T47D (cell line): Measurements from ENCODE around the gene HMGN3.

Experiments used
- DNase-seq, 2 experiments: peaks; one replicate each; pipeline versions ENCODE4 v3.0.0 to v3.0.0-alpha.2; 2011 to 2012; ENCODE audit warnings: low read depth in 1 of 2, low spot score in 1 of 2
- JUND ChIP-seq: IDR thresholded peaks from 2 replicates; pipeline ENCODE4 v1.6.1; 2012; ENCODE audit warnings: low read depth
- in situ Hi-C: cut with HindIII; loops from 2 replicates; pipeline ENCODE4 v1.10.0; 2016; ENCODE audit warnings: low sequenced_read_pairs, low pct_unique_long_range_greater_than_20kb

The HMGN3 gene

GRCh38 chr6:79227445-79227844 is 7.0 kb downstream of the HMGN3 start:
- no peak for DNase-seq
- no peak for TF ChIP-seq JUND
- in situ Hi-C loops: no loop called here

DNA sequence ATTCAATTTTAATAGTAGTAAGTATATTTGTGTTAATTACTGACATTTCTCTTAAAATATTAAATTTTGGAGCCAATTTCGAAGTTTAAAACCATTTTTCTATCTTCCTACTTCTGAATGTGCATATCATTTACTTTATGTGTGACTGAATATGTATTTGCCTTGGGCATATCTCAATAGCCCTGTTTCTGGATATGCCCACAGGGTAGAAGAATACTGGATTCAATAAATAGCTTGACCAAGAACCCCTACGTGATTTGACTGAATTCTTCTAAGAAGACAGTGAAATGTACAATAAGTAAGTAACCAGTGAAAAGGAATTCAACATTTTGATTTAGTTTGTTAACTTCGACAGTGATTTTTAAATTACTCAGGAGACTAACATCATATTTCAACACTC is 7.8 kb downstream of the HMGN3 start:
- no peak for TF ChIP-seq JUND
- in situ Hi-C loops: no loop called here
- DNase-seq: no peak

GRCh38 chr6:79225717-79226599 is 8.5 kb downstream of the HMGN3 start:
- in situ Hi-C loops: no loop called here
- no peak for TF ChIP-seq JUND
- DNase-seq: no peak

DNA sequence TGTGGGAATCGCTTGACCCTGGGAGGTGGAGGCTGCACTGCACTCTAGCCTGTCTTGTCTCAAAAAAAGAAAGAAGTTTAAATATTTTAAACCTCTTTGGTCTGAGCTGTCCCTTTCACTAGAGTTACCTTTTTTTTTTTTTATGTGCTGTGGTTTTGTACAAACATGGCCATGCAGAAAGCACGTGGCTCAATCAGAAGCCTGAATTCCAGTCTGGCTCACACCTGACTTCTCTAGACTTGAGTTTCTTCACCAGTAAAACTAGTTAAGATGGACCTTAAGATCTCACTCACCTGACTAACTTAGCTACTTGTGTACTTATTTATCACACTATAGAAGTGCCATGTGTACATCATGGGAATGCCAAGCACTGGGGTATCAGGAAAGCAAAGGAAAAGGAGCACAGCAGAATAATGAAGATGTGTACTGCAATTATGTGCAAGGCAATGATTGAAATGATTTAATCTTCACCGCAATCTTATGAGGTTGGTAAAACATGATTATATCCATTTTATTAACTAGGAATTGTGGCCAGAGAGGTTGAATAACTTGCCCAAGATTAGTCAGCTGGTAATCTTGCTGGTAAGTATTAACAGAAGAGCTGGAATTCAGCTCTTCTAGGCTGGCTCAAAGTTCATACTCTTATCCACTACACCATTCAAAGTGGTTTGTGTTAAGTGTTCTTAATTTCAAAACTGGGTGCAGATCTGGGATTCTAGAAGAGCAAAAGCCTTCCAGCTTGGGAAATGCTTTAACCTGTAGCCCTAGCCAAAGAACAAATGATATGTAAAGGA is 10.7 kb downstream of the HMGN3 start:
- TF ChIP-seq JUND: no peak
- in situ Hi-C loops: no loop called here
- DNase-seq: no peak

DNA sequence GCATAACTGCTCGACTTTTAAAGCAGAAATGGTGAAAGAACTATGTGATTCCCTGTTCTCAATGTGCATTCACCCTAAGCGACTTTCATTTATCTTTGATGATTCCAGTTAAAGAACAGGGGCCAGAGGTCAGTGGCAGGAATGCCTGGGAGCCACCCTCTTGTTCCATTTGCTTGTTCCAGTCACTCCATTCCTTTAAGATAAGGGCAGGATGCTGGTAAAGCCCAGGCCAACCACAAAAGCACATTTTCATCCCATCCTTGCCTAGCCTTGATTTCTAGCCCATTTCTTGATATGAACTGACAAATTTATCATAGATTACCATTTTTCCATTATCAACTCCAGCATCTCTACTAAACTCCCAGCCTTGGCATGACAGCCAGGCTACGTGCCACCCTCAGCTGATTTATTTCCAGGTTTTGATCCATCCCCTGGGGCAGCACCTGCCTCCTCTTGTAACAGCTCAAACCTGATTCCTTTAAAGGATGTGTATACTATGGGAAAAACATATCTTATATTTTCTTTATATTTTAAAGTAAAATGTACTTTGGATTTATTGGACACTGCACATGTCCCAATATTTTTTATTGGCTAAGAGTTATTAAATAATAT is 19.2 kb downstream of the HMGN3 start:
- DNase-seq: no peak
- TF ChIP-seq JUND: no peak
- in situ Hi-C loops: no loop called here

GRCh38 chr6:79212859-79213258 is 21.6 kb downstream of the HMGN3 start:
- in situ Hi-C loops: no loop called here
- TF ChIP-seq JUND: no peak
- no peak for DNase-seq

- in situ Hi-C loops: no loop called here
- TF ChIP-seq JUND: no peak
- DNase-seq: no peak
These were observed 25.7 kb downstream of the HMGN3 start for GRCh38 chr6:79208816-79209215.

- TF ChIP-seq JUND: no peak
- no peak for DNase-seq
- in situ Hi-C loops: no loop called here
These were observed 30.7 kb downstream of the HMGN3 start for GRCh38 chr6:79203753-79204253.

DNA sequence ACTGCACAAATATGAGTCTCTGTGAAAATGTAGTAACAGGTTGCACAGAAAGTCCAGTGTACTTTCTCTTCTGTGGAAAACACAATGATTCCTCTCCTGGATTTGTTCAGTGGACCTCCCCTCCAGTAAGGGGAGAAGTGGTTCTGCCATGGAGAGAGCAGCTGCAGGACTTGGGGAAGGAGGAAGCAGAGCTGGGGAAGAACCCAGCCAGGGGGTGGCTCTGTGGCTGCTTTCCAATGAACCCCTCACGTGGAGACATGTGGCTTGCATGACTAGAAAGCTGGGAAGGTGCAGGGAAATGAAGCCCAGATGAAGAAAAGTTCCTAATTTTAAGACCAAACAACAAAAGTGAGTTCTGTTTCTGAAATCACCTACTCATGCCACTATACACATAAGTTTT is 31.9 kb downstream of the HMGN3 start:
- no peak for TF ChIP-seq JUND
- DNase-seq: no peak

GRCh38 chr6:79201983-79202382 is 32.5 kb downstream of the HMGN3 start:
- no peak for TF ChIP-seq JUND
- no peak for DNase-seq
- in situ Hi-C loops: no loop called here

More for the DNA sequence above, 31.9 kb downstream of the HMGN3 start:
- in situ Hi-C loops: no loop called here

- no peak for DNase-seq
- in situ Hi-C loops: no loop called here
- no peak for TF ChIP-seq JUND
These were observed 33.3 kb downstream of the HMGN3 start for GRCh38 chr6:79201143-79201542.

DNA sequence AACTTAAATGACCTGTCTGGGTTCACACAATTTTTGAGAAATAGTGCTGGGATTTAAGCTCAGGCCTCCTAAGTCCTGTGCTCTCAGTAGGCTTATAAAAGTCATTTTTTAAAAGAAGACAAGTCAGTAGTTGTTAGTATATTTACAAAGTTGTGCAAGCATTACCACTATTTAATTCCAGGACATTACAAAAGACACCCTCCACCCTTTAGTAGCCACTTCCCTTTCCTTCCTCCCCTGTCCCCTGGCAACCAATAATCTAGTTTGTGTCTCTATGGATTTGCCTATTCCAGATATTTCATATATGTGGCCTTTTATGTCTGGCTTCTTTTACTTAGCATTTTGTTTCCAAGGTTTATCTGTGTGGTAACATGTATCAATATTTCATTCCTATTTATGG is 37.6 kb downstream of the HMGN3 start:
- in situ Hi-C loops: no loop called here
- TF ChIP-seq JUND: no peak
- no peak for DNase-seq

DNA sequence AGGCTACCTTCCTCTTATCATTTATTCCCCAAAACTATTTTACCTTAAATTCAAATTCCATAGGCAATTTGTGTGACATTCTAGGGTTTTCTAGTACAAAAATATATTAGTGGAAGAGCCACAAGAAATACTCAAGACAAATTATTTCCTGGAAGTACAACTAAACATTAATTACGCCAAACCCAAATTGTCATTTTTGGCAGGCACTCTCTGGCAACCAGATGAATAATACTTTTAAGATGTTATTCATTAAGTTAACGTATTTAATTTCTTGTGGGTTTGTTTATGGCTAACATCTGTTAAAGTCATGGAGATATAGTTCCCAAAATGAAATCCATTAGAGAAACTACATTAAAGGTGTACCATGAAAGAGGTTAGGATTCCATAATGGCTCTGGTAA is 40.5 kb downstream of the HMGN3 start:
- in situ Hi-C loops: no loop called here
- DNase-seq: no peak
- no peak for TF ChIP-seq JUND
